ENCODE results near the gene POU3F1.

POU3F1 gene

GRCh38 chr1:38073534-38074301 lies 27.1 kb upstream of the POU3F1 start:
- DNase-seq, result no peak

GRCh38 chr1:38072858-38073257 lies 26.3 kb upstream of the POU3F1 start:
- no peak for DNase-seq

GRCh38 chr1:38071312-38072256 lies 25.0 kb upstream of the POU3F1 start:
- peak; percentile 60 for DNase-seq

GRCh38 chr1:38068980-38069340 lies 22.4 kb upstream of the POU3F1 start:
- DNase-seq, result no peak

- DNase-seq, result no peak
Observed at GRCh38 chr1:38068220-38068979, 21.8 kb upstream of the POU3F1 start.

- DNase-seq, result no peak
Observed at GRCh38 chr1:38064197-38064903, 17.8 kb upstream of the POU3F1 start.

GRCh38 chr1:38063616-38064015 lies 17.0 kb upstream of the POU3F1 start:
- no peak for DNase-seq

GRCh38 chr1:38062361-38063288 lies 16.0 kb upstream of the POU3F1 start:
- peak; percentile 44 for DNase-seq

GRCh38 chr1:38061883-38062328 lies 15.3 kb upstream of the POU3F1 start:
- no peak for DNase-seq

GRCh38 chr1:38061290-38061689 lies 14.7 kb upstream of the POU3F1 start:
- no peak for DNase-seq

GRCh38 chr1:38060498-38060897 lies 13.9 kb upstream of the POU3F1 start:
- no peak for DNase-seq

- DNase-seq, result no peak
Observed at GRCh38 chr1:38059635-38060250, 13.2 kb upstream of the POU3F1 start.

GRCh38 chr1:38055965-38056364 lies 9.4 kb upstream of the POU3F1 start:
- no peak for DNase-seq

GRCh38 chr1:38055398-38055797 lies 8.8 kb upstream of the POU3F1 start:
- no peak for DNase-seq

GRCh38 chr1:38053416-38054091 lies 7.0 kb upstream of the POU3F1 start:
- peak; percentile 58 for DNase-seq

GRCh38 chr1:38052750-38053415 lies 6.3 kb upstream of the POU3F1 start:
- DNase-seq, result peak; percentile 56

GRCh38 chr1:38051079-38051543 lies 4.5 kb upstream of the POU3F1 start:
- no peak for DNase-seq

GRCh38 chr1:38050397-38051078 lies 3.9 kb upstream of the POU3F1 start:
- DNase-seq, result peak; percentile 45

- DNase-seq, result peak; percentile 58
Observed at GRCh38 chr1:38047603-38048141, 1.1 kb upstream of the POU3F1 start.
